DMS153 (cell line): ENCODE measurements around the gene TRIM38.
"Not testable (repeated sequence)": the region's sequence is repeated elsewhere in the genome, so short reads cannot be mapped to it uniquely, and the experiment has no call there.

Experiments used
- DNase-seq: peaks from one replicate; lab custom pipeline; 2025; lab: John Stamatoyannopoulos, UW

Gene TRIM38

DNA sequence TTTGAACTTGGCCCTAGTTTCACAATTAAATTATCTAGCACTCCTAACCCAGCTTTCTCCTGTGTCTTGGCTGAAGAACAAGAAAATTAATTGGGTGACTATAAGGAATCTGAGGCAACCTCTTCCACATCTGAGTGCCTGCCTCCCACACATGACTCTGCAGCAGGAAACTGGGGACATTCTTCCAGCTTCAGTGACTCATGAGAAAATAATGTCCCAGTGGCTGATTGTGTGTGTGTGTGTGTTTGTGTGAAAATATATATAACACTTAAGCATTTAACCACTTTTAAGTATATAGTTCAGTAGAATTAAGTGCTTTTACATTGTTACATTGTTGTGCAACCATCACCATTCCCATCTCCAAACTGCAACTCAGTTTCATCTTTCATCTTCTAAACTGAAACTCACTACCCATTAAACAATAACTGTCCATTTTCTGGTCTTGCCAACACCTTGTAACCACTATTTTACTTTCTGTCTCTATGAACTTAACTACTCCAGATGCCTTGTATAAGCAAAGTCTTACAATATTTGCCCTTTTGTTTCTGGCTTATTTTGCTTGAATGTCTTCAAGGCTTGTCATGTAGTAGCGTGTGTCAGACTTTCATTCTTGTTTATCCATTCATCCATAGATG lies 8.7 kb downstream of the TRIM38 start:
- no peak for DNase-seq

DNA sequence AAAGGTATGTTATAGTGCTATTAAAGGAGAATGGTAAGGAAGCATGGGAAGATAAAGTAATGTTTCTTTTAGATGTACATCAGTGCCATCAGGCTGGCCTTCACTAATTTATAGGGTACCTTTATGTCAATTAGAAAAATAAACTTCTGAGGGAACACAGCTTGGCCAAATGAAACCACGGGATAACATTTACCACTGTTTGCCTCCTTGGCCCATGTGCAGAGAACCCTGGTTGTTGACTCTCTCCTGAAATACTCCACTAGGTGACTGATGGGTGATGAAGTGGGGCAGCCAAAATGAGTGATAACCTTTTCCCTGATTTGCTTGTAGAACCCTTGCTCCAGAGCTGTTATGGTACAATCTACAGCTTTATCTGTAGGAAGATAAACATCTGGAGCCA lies 9.5 kb downstream of the TRIM38 start:
- DNase-seq, result no peak

- DNase-seq, result no peak
Observed at GRCh38 chr6:25972902-25973301, 10.3 kb downstream of the TRIM38 start.

- no peak for DNase-seq
Observed at GRCh38 chr6:25973923-25974555, 11.4 kb downstream of the TRIM38 start.

- no peak for DNase-seq
Observed at GRCh38 chr6:25975923-25976560, 13.4 kb downstream of the TRIM38 start.

- DNase-seq, result no peak
Observed at GRCh38 chr6:25980935-25981334, 18.3 kb downstream of the TRIM38 start.

- DNase-seq, result no peak
Observed at GRCh38 chr6:25981568-25982263, 19.1 kb downstream of the TRIM38 start.

GRCh38 chr6:25984265-25984664 lies 21.7 kb downstream of the TRIM38 start:
- DNase-seq, result no peak

- DNase-seq, result no peak
Observed at GRCh38 chr6:25987845-25988244, 25.2 kb downstream of the TRIM38 start.

DNA sequence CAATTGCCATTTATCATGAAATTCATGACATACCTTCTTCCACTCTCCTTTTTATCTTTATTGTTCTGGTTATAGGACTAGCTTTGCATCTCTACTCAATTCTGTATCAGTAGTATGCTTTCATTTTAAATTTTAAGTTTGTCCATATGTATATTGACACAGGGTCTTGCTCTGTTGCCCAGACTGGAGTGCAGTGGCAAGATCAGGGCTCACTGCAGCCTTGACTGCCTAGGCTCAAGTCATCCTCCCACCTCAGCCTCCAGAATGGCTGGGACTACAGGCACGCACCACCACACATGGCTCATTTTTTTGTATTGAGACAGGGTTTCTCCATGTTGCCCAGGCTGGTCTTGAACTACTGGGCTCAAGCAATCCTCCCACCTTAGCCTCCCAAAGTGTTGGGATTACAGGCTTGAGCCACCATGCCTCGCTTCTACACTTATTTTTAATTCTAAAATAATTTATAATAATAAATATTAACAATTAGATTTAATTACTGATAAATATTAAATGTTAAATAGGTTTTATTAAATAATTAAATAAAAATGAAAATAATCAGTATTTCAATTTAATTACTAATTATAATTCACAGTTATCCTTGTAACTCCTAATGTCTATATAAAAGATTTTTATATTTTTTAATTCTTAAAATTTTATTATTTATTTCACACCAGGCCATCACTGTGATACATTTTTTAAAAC lies 27.7 kb downstream of the TRIM38 start:
- DNase-seq, result no peak

- peak; percentile 41 for DNase-seq
Observed at GRCh38 chr6:25991785-25992412, 29.3 kb downstream of the TRIM38 start.

DNA sequence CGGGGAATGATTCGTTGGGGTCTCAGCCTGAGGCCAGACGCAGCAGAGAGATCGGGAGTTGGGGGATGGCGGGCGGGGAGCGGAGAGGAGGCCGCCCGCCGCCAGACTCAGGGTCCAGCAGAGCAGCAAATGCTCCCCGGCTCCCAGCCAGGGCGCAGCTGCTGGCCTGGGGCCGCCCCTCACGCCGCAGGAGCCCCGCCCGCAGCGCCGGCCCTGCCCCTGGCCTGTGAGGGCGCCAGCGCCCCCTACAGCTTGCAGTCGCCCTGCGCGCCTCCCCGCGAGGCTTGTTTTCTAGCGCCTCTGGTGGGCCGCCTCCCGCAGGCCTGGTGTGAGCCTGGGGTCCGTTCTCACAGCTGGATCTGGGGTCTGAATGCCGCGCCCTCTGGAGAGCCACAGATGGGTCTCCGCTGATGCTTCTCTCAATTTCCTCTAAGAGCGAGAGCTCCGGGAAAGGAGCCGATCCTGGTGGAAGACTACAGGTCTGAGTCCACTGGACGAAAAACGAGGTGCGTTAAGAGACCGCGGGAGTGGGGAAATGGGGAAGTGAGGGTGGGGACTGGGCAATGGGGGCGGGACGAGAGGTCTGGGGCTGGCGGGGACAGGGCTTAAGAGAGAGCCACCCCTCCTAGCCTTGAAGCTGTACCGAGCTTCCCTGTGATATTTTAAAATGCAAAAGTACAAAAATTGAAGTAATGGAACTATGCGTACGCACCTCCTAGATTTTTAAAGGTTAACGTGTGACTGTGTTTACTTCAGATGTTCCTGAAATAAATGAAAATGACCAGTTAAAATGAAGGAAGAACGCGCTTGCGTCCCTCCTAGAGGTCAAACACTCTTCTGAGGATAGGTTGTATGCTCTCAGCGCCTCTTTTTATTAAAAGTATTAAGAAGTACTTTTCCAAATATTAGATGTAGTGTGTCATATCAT lies 30.1 kb downstream of the TRIM38 start:
- DNase-seq, result peak; percentile 90

DNA sequence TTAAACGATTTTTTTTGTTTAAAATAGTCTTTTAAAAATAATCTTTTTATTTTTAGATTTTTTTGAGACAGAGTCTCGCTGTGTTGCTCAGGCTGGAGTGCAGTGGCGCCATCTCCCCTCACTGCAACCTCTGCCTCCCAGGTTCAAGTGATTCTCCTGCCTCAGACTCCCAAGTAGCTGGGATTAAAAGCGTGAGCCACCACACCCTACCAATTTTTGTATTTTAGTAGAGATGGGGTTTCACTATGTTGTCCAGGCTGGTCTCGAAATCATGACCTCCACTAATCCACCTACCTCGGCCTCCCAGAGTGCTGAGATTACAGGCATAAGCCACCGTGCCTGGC lies 30.7 kb downstream of the TRIM38 start:
- DNase-seq, result not testable (repeated sequence)

GRCh38 chr6:25995507-25995906 lies 32.9 kb downstream of the TRIM38 start:
- DNase-seq, result no peak

GRCh38 chr6:25997921-25998320 lies 35.3 kb downstream of the TRIM38 start:
- no peak for DNase-seq

- no peak for DNase-seq
Observed at GRCh38 chr6:25998379-25998778, 35.8 kb downstream of the TRIM38 start.

DNA sequence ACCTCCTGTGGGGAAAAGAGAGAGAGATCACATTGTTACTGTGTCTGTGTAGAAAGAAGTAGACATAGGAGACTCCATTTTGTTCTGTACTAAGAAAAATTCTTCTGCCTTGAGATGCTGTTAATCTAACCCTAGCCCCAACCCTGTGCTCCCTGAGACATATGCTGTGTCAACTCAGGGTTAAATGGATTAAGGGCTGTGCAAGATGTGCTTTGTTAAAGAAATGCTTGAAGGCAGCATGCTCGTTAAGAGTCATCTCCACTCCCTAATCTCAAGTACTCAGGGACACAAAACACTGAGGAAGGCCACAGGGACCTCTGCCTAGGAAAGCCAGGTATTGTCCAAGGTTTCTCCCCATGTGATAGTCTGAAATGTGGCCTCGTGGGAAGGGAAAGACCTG lies 36.6 kb downstream of the TRIM38 start:
- not testable (repeated sequence) for DNase-seq

- DNase-seq, result no peak
Observed at GRCh38 chr6:26000366-26001144, 38.0 kb downstream of the TRIM38 start.

DNA sequence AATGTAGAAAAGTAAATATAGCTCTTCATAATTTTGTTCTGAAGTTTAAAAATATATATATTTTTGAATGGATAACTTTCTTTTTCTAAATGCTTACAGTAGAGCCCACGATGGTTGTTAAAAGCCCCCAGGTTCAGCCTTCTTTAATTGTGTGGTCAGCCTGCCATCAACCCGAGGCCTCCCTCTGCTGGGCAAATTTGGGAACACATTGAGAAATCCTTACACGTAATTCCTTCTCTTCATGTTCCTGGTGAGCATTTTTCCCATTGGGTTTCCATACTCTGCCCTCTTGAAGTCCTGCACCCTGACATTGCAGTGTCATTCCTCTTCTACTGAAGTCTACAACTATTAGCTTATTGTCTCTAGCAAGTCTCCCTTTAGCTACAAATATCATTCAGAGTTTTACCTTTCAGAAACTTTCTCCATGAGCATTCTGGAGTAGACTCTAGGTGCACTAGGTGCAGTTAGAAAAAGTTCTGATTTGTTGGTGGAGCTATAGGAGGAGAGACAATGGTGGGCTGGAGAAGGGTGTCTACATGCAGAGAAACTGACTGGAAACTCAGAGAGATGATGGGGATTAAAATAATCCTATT lies 40.6 kb downstream of the TRIM38 start:
- DNase-seq, result peak; percentile 2
